Brain pericyte (primary cell): ENCODE data around the gene CCBE1.

Experiments
- DNase-seq: peaks from one replicate; pipeline ENCODE4 v3.0.0-alpha.2; 2012; ENCODE audit warnings: low read depth, low spot score

CCBE1 gene

GRCh38 chr18:59498506-59499086 is 198.6 kb downstream of the CCBE1 start:
- DNase-seq: no peak

- no peak for DNase-seq
Measured at GRCh38 chr18:59492756-59493421, 204.3 kb downstream of the CCBE1 start.

- DNase-seq: no peak
Measured at GRCh38 chr18:59488899-59489298, 208.3 kb downstream of the CCBE1 start.

- no peak for DNase-seq
Measured at GRCh38 chr18:59485382-59485781, 211.8 kb downstream of the CCBE1 start.

DNA sequence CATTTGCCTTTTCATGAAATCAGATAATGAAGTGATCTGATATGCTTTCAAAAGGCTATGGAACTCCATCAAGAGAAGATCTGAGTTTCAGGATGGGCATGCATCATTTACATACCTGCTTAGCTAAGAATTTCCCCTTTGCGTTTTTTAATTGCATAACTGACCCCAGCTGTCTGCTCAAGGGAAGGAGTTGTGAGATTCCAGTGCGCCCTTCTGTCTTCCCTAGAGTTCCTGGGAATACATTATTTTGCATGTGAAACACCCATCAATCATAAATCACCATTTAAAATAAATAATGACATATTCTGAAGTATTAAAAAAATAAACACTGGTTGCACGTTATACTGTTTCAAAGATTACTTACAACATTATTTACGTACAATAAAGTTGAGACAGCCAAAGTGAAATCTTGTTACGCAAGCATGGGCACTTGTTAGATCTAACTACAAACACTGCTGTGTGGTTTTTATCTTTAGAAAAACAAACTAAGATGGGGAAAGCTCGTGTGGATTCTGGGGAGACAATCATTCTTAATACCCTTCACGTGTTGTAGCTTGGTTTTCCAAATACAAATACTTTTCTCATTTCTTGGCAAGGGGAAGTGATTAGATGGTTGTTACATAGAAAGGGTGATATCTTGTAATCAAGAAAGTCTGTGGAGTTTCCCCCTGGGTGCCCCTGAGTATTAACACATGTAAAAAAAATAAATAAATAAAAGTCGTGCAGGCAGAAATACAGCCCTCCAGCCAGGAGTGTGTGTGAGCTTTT is 212.5 kb downstream of the CCBE1 start:
- peak; percentile 82 for DNase-seq

- DNase-seq: no peak
Measured at GRCh38 chr18:59484131-59484530, 213.1 kb downstream of the CCBE1 start.

- DNase-seq: no peak
Measured at GRCh38 chr18:59481436-59481835, 215.8 kb downstream of the CCBE1 start.

DNA sequence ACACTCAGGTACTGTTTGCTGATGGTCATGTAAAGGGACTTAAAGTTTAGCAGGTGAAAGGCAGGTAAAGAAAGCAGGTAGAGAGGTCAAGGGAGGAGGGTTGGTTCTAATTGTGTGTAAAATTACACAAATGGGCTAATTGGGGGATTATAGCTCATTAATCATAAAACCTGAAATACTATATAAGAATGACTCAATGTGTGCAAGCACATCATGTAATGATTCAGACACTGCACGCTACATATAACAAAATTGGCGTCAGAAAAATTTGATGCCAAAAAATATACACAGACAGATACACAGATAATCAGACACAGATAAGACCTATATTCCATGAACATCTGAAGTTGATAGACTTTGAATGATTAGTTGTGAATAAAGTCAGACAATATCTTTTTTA is 217.4 kb downstream of the CCBE1 start:
- DNase-seq: no peak

GRCh38 chr18:59478591-59478990 is 218.6 kb downstream of the CCBE1 start:
- DNase-seq: no peak

DNA sequence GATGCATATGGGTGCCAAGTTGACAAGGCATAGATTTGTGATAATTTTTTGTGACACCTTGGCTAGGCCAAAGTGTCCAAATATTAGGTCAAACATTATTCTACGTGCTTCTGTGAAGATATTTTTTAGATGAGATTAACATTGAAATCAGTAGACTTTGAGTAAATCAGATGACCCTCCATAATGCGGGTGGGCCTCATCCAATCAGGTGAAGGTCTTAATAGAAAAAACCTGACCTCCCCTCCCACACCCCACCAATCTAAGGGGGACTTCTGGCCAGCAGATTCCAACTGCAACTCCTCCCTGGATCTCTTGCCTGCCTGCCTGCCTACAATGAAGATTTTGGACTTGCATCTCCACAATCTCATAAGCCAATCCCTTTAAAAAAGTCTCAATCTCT is 219.4 kb downstream of the CCBE1 start:
- DNase-seq: no peak

GRCh38 chr18:59470561-59471121 is 226.6 kb downstream of the CCBE1 start:
- DNase-seq: no peak

- no peak for DNase-seq
Measured at GRCh38 chr18:59469463-59470180, 227.6 kb downstream of the CCBE1 start.

DNA sequence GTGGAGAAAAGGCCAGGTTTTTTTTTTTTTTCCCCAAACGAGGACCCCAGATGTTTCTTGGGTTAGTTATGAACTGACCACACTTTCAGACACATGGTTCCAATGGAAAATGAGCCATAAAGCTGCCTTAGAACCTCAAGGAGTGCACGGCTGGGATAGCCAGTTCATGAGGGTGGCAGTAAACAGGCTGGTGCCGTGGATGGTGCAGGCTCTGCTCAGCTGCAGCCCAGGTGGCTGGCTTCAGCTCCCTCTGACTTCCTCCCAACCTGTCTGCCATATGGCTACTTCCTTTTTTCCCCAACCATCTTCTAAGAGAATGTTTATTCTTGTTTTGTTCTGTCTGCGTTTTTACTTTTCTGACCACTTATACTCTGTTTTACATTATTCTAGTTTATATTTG is 228.4 kb downstream of the CCBE1 start:
- DNase-seq: no peak

GRCh38 chr18:59467497-59467896 is 229.7 kb downstream of the CCBE1 start:
- DNase-seq: peak; percentile 69

- DNase-seq: no peak
Measured at GRCh38 chr18:59466980-59467379, 230.2 kb downstream of the CCBE1 start.

DNA sequence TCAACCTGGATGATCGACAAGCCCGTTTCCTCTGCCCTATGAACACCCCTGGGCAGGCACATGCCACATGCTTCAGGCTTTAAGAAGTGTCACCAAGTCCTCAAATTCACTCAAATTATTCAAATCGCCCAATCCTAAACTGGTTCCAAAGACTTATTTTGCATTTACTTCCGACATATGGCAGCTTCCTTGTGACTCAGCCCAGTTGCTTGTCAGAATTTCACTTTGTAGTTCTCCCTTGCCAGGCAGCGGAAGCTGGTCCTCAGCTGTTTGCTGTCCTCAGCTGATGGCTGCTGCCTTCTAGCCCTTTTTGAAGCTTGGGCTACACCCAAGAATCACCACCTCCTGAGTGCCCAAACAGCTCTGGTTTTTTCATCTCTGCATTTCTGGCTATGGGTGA is 232.7 kb downstream of the CCBE1 start:
- DNase-seq: no peak

DNA sequence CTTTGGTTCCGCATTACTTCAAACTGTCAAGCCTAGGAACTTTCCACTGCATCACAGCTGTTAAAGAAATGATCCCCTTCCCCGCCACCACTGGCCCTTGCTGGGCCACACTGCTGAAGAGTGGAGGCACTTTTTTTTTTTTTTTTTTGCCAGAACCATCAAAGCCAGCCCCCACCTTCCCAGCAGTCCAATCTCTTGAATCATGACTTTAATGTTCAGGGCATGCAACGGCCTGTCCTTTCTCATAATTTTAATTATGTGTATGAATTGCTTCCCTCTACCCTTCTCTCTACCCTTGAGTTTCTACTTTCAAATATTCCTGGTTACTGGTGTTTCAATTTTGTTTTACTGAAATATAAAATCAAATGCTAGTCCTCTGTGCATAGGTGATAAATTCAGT is 236.1 kb downstream of the CCBE1 start:
- DNase-seq: no peak

DNA sequence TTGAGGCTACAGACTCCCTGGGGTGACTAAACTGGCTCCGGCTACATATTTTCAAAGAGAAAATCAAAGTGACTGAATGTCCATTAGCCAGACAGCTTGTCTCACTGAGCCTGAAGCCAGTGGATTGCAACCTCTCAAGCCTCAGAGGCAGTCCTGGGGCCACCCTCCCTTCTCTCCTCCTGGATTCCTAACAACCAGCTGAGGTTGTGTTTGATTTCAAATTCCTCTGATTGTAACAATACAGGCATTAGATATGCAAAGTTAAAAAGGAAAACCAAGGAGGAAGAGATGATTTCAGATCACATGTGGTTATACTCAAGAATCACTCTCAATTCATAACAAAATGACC is 237.2 kb downstream of the CCBE1 start:
- DNase-seq: no peak

- DNase-seq: no peak
Measured at GRCh38 chr18:59459369-59460071, 237.7 kb downstream of the CCBE1 start.

DNA sequence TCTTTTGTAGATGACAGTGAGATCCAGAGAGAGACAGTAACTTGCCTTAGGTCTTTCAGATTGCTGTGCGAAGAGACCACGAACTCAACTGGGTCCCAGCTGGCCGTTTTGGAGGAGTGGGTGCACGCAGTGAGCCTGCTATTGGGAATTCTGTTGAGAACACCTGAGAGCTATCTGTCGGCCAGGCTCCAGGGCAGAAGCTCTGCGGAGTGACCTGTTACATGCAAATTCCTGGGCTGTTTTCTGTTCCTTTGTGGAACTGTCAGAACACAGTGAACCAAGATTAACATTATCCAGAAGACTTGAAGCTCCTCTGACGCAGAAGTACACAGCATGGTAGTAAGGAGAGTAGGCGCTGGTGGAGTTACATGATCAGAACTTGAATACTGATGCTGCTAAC is 238.6 kb downstream of the CCBE1 start:
- DNase-seq: no peak

GRCh38 chr18:59456657-59457056 is 240.6 kb downstream of the CCBE1 start:
- DNase-seq: no peak
